ENCODE data around the gene TNS1. TPM values are rescaled to one million over a fixed set of nuclear protein-coding genes. Genes with fewer than 3 reads are reported as not detected.

Gene TNS1
- total and polyA plus RNA-seq, 2 donors from 2014 or later: 44.8 to 471 TPM

- Histone ChIP-seq H3K9ac (ENCODE audit: low read length in 3 of 3) (no peak overlapping the region), H3K9me3 (ENCODE audit: control insufficient read depth in 2 of 3, insufficient read depth in 1 of 3, low read length in 3 of 3) (no peaks in the 10 kb centered on the region), H3K36me3 (ENCODE audit: control insufficient read depth in 2 of 3, insufficient read depth in 3 of 3, low read length in 3 of 3) (no peaks in the 10 kb centered on the region), H3K4me1 (ENCODE audit: control insufficient read depth in 2 of 3, insufficient read depth in 2 of 3, low read depth in 1 of 3, low read length in 3 of 3) (peaks cover 0 to 79% (median 75%) of the 10 kb centered on the region in 3 donors), H3K27ac (ENCODE audit: low read depth in 2 of 2, low read length in 2 of 2) (peak overlapping the region; percentile 25 to 56), H3K4me3 (ENCODE audit: low read length in 3 of 3) (no peak overlapping the region), H3K27me3 (ENCODE audit: control insufficient read depth, insufficient read depth, low read length) (no peaks in the 10 kb centered on the region)
- intact Hi-C loops (cut with DNase I): no loop called here
- FAIRE-seq (no peak), DNase-seq (peak in 1 of 5 donors; percentile 59)
- TF ChIP-seq CTCF (IDR thresholded peaks at IDR 0.05; ENCODE audit: borderline replicate concordance, extremely low read depth, insufficient read depth): no peak
Observed at GRCh38 chr2:217951521-217952247, 51.1 kb downstream of the TNS1 start.

GRCh38 chr2:217951091-217951490 lies 51.7 kb downstream of the TNS1 start:
- Histone ChIP-seq H3K27ac (ENCODE audit: low read depth in 2 of 2, low read length in 2 of 2) (peak overlapping the region; percentile 25 to 56), H3K27me3 (ENCODE audit: control insufficient read depth, insufficient read depth, low read length) (no peaks in the 10 kb centered on the region), H3K4me3 (ENCODE audit: low read length in 3 of 3) (no peak overlapping the region), H3K9me3 (ENCODE audit: control insufficient read depth in 2 of 3, insufficient read depth in 1 of 3, low read length in 3 of 3) (no peaks in the 10 kb centered on the region), H3K36me3 (ENCODE audit: control insufficient read depth in 2 of 3, insufficient read depth in 3 of 3, low read length in 3 of 3) (no peaks in the 10 kb centered on the region), H3K4me1 (ENCODE audit: control insufficient read depth in 2 of 3, insufficient read depth in 2 of 3, low read depth in 1 of 3, low read length in 3 of 3) (peaks cover 0 to 79% (median 79%) of the 10 kb centered on the region in 3 donors), H3K9ac (ENCODE audit: low read length in 3 of 3) (no peak overlapping the region)
- TF ChIP-seq CTCF (IDR thresholded peaks at IDR 0.05; ENCODE audit: borderline replicate concordance, extremely low read depth, insufficient read depth): no peak
- DNase-seq: peak in 1 of 5 donors; percentile 22
- FAIRE-seq: no peak
- intact Hi-C loops (cut with DNase I): no loop called here

- peak in 1 of 5 donors; percentile 42 for DNase-seq
- H3K9ac ChIP-seq (ENCODE audit: low read length in 3 of 3): no peak overlapping the region
Observed at GRCh38 chr2:217950401-217950871, 52.4 kb downstream of the TNS1 start.

More at GRCh38 chr2:217950401-217950871, 52.4 kb downstream of the TNS1 start:
- no peak for FAIRE-seq
- H3K4me3 ChIP-seq (ENCODE audit: low read length in 3 of 3): no peak overlapping the region
- no peaks in the 10 kb centered on the region for H3K9me3 ChIP-seq (ENCODE audit: control insufficient read depth in 2 of 3, insufficient read depth in 1 of 3, low read length in 3 of 3)
- peak overlapping the region; percentile 34 to 56 for H3K27ac ChIP-seq (ENCODE audit: low read depth in 2 of 2, low read length in 2 of 2)
- H3K36me3 ChIP-seq (ENCODE audit: control insufficient read depth in 2 of 3, insufficient read depth in 3 of 3, low read length in 3 of 3): no peaks in the 10 kb centered on the region
- no peaks in the 10 kb centered on the region for H3K27me3 ChIP-seq (ENCODE audit: control insufficient read depth, insufficient read depth, low read length)
- peaks cover 0 to 80% (median 75%) of the 10 kb centered on the region in 3 donors for H3K4me1 ChIP-seq (ENCODE audit: control insufficient read depth in 2 of 3, insufficient read depth in 2 of 3, low read depth in 1 of 3, low read length in 3 of 3)
- TF ChIP-seq CTCF (IDR thresholded peaks at IDR 0.05; ENCODE audit: borderline replicate concordance, extremely low read depth, insufficient read depth): no peak
- intact Hi-C loops (cut with DNase I): no loop called here
